GM21576 (cell line): ENCODE measurements around the gene LAMA5.

Source experiments
- ATAC-seq: cut with Tn5 transposase; IDR thresholded peaks from one replicate; pipeline ENCODE4 v1.9.1; 2021; ENCODE audit warnings: mild to moderate bottlenecking, moderate library complexity; ENCODE audit not compliant: unreplicated experiment

LAMA5 gene

DNA sequence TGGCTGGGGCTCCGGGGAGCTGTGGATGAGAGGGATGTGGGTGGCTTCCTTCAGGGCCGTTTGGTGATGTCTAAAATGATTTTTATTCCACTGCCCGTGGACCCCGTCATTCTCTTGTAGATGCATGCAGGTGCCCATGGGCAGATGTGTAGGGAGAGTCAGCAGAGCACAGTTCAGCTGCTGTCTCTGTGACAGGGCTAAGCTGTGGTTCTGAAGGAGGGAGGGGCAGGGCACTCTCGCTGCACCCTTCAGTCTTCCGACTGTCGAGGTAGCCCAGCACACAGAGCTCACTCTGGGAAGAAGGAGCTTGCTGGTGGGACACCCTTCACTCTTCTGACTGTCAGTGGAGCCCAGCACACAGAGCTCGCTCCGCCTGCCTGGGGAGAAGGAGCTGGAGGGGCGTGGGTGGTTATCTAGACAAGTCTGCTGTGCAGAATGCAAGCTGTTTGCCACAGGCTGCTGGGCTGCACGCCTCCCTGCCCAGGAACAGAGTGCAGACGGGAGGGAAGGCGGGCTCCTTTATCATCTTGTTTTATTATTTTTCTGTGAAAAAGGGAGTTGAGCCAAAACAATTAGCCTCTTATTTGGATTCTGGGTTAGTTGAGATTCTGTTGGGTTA, 92.7 kb downstream of the LAMA5 start:
- ATAC-seq, result no peak

DNA sequence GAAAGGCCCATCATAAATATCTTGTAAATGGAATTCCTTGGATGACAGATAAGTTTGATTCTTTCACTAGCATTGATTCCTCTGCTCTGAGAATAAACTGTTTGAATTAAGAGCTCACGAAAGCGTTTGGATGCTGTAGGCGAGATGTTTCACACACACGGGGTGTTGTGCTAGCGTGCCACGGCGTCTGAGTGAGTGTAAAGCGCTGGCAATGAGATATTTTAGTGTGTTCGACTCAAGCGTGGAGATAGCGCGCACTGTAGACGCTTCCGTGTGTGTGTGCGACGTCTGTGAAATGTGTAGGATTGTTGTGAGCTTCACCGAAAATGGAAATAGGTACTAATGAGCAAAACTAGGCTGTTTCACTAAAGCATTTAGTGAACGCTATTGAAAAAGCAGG, 93.7 kb downstream of the LAMA5 start:
- ATAC-seq, result no peak

DNA sequence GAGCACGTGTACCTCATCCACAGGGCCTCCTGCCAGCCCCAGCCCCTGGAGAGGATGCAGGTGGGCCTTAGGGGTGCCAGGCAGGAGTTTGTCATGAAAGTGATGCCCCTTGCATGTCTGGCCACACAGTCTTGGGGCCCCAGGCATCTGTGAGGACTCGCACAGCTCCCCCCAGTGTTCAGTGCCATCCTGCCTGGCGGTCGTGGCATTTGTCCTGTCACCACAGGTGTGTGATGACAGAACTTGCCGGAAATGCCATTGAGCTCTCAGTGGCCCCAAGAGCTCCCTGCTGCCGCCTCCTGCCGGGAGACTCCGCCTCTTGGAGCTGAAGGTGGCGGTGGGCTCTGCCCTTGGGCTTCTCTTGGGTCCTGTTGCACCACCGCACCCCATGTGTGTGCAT, 94.9 kb downstream of the LAMA5 start:
- ATAC-seq, result no peak

DNA sequence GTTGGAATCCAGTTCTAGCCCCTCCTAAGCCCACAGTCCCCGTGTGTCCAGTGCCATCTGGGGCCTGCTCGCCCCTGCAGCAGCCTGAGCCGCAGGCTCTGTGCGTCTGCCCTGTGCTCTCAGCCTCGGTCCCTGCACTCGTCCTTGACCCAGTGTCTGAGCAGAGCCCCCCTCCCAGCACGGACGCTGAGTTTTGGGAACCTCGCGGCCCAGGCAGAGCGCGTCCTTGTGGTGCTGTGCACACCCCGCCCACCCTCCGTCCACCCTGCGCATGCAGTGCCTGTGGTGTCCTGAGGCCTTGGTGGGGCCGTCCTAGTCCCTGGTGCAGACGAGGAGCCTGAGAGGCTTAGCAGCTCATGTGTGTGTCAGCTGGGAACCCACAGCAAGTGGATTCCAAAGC, 97.2 kb downstream of the LAMA5 start:
- no peak for ATAC-seq

DNA sequence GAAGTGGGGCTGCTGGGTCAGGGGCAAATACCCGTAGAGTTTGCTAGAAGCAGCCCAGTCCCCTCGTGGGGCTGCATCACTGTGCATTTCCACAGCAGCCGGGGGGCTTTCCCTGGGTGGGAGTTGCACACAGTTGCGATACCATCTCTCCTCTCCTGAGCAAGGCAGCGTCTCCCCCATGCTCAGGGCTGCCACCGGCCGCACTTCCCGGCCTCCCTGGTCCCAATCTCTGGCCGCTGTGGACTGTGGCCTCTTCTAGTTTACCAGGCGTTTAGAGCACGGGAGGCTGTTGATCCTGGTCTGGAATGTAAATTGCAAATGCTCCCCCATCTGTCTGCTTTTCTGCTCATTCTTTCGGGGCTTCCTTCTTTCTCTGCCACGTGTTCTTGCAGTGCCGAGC, 97.7 kb downstream of the LAMA5 start:
- no peak for ATAC-seq

- ATAC-seq, result no peak
Measured at GRCh38 chr20:62268228-62268900, 98.7 kb downstream of the LAMA5 start.

DNA sequence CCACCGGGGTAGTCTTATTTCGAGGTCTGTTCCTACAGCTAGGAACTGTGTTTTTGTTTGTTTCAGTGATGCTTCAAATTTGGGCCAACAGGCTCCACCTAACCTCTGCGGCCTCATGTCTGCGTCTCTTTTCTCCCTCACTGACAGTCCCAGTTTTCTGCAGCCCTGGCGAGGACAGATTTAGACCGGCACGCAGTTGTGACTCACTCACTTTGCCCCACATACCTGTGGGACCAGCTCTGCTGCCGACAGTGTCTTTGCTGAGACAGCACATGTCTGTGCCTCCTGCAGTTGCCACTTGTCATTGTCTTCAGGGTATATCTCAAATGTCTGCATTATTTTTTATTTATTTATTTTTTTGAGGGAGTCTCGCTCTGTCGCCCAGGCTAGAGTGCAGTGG, 99.6 kb downstream of the LAMA5 start:
- ATAC-seq, result no peak

DNA sequence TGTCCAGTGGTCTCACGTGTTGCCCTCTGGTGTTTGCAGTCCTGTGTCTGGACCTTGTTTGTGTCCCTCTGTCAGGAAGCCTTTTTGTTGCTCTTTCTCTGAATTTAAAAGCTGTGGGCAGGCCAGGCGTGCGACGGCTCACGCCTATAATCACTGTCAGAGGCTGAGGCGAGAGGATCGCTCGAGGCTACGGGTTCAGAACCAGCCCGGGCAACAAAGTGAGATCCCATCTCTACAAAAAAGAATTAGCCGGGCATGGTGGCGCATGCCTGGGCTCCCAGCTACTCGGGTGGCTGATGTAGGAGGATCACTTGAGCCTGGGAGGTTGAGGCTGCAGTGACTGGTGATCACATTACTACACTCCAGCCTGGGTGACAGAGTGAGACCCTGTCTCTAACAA, 100.3 kb downstream of the LAMA5 start:
- ATAC-seq, result no peak

- ATAC-seq, result no peak
Measured at GRCh38 chr20:62266340-62266739, 100.8 kb downstream of the LAMA5 start.

DNA sequence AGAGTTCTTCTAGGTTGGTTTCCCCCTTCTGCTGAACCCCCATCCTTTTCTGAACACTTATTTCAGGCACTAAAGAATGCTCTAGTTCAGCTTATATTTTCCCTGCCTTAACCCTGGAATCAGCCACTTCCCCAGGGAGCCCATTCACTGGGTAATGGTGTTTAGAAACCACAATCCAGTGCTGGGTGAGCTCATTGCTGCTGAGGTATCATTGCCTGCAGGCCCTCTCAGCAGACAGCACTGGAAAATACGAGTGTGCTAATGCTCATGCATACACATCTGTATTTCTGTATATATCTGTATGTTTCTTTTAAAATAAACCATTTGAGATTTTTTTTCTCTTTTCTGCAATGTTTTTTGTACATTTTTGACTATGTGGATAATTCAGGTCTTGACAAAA, 101.7 kb downstream of the LAMA5 start:
- no peak for ATAC-seq

DNA sequence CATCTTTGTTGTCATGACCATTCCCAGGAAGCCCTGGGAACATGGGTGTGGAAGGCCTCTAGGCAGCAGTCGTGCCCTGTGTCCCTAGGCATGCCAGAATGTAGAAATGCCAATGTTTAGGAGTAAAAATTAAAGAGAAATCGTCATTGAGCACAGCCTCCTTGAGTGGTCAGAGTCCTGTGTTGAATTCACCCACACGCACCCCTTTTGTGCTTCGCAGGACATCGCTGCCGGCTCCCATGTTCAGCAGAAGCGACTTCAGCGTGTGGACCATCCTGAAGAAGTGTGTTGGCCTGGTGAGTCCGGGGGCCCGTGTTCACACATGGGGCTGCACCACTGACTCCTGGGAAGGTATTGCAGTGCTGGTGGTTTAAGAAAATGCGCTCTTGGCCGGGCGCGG, 103.7 kb downstream of the LAMA5 start:
- ATAC-seq, result no peak

GRCh38 chr20:62262064-62262463, 105.0 kb downstream of the LAMA5 start:
- ATAC-seq, result no peak

- no peak for ATAC-seq
Measured at GRCh38 chr20:62259294-62259565, 107.9 kb downstream of the LAMA5 start.
